OCI-LY3 (cell line): Measurements from ENCODE around the gene RABEPK.
"Not testable (repeated sequence)": the region's sequence is repeated elsewhere in the genome, so short reads cannot be mapped to it uniquely, and the experiment has no call there.

Experiments used
- H2AFZ ChIP-seq: fragments of 200-600, 300-600 bp; shearing (Covaris generic); 2 replicates; pipeline ENCODE4 v1.6.0; 2014; ENCODE audit warnings: antibody characterized with exemption, low read depth, low read length
- H3K27ac ChIP-seq: fragments of 200-600, 300-600 bp; sonication (generic); 2 replicates; pipeline ENCODE4 v1.5.1; 2014; ENCODE audit warnings: mild to moderate bottlenecking, low read length, moderate library complexity, mixed read lengths
- H3K27me3 ChIP-seq: fragments of 200-600, 300-600 bp; sonication (generic); 2 replicates; pipeline ENCODE4 v1.6.1; 2014; ENCODE audit warnings: low read depth, low read length, mixed read lengths
- H3K36me3 ChIP-seq: fragments of 200-600, 300-600 bp; sonication (generic); replicated peaks from 2 replicates; pipeline ENCODE3; 2014; ENCODE audit warnings: low read depth, low read length, mixed read lengths
- H3K4me1 ChIP-seq: fragments of 300-600, 200-600 bp; sonication (generic); 2 replicates; pipeline ENCODE4 v1.6.1; 2014; ENCODE audit warnings: low read length, mixed read lengths
- H3K4me2 ChIP-seq: fragments of 200-600, 300-600 bp; sonication (generic); 2 replicates; pipeline ENCODE4 v1.6.1; 2014; ENCODE audit warnings: low read length, mixed read lengths
- H3K4me3 ChIP-seq: fragments of 300-600, 200-600 bp; sonication (generic); 2 replicates; pipeline ENCODE4 v1.5.1; 2014; ENCODE audit warnings: antibody characterized with exemption, mild to moderate bottlenecking, low read length, moderate library complexity
- H3K79me2 ChIP-seq: fragments of 300-600, 200-600 bp; shearing (Covaris generic); 2 replicates; pipeline ENCODE4 v1.6.1; 2014; ENCODE audit warnings: mild to moderate bottlenecking, low read length, mixed read lengths
- H3K9ac ChIP-seq: fragments of 300-600, 200-600 bp; shearing (Covaris generic); 2 replicates; pipeline ENCODE4 v1.6.0; 2014; ENCODE audit warnings: mild to moderate bottlenecking, low read length, moderate library complexity
- H3K9me3 ChIP-seq: fragments of 200-600, 300-600 bp; shearing (Covaris generic); 2 replicates; pipeline ENCODE4 v1.6.1; 2014; ENCODE audit warnings: low read length, mixed read lengths; ENCODE audit not compliant: insufficient read depth
- H4K20me1 ChIP-seq: fragments of 200-600, 300-600 bp; sonication (generic); 2 replicates; pipeline ENCODE4 v1.6.1; 2016; ENCODE audit warnings: low read length, mixed read lengths; ENCODE audit not compliant: insufficient read depth
- CTCF ChIP-seq: fragments of 200-600, 300-600 bp; sonication (generic); IDR thresholded peaks from 2 replicates; pipeline ENCODE4 v1.5.1; 2014; ENCODE audit warnings: antibody characterized with exemption, low read length, low read depth
- EZH2phosphoT487 ChIP-seq: fragments of 200-600 bp; shearing (Covaris generic); IDR thresholded peaks from 2 replicates; pipeline ENCODE4 v1.6.1; 2018; ENCODE audit warnings: antibody characterized with exemption, mixed run types, low read depth

The RABEPK gene

GRCh38 chr9:125169895-125170294, 30.4 kb upstream of the RABEPK start:
- H4K20me1 ChIP-seq: peaks cover 6% of the 10 kb centered on the region; the same call in 1 of the 2 replicates

GRCh38 chr9:125172031-125172755, 28.1 kb upstream of the RABEPK start:
- H4K20me1 ChIP-seq: peaks cover 6% of the 10 kb centered on the region
- no peak overlapping the region for H3K4me3 ChIP-seq
- H3K27ac ChIP-seq: no peak overlapping the region
- H2AFZ ChIP-seq: no peak overlapping the region
- TF ChIP-seq EZH2phosphoT487: no peak
- TF ChIP-seq CTCF: no peak
- no peaks in the 10 kb centered on the region for H3K9me3 ChIP-seq
- H3K27me3 ChIP-seq: no peaks in the 10 kb centered on the region
- peaks cover 52% of the 10 kb centered on the region for H3K79me2 ChIP-seq
- H3K36me3 ChIP-seq: peaks cover 13% of the 10 kb centered on the region
- no peak overlapping the region for H3K4me2 ChIP-seq
- no peak overlapping the region for H3K9ac ChIP-seq
- no peaks in the 10 kb centered on the region for H3K4me1 ChIP-seq

More at GRCh38 chr9:125169895-125170294, 30.4 kb upstream of the RABEPK start:
- H3K79me2 ChIP-seq: peaks cover 34% of the 10 kb centered on the region
- no peak overlapping the region for H3K9ac ChIP-seq
- H3K27ac ChIP-seq: no peak overlapping the region
- TF ChIP-seq CTCF: no peak
- no peak for TF ChIP-seq EZH2phosphoT487
- no peaks in the 10 kb centered on the region for H3K4me1 ChIP-seq
- no peak overlapping the region for H3K4me3 ChIP-seq
- H2AFZ ChIP-seq: no peak overlapping the region
- no peak overlapping the region for H3K4me2 ChIP-seq
- no peaks in the 10 kb centered on the region for H3K27me3 ChIP-seq
- peaks cover 13% of the 10 kb centered on the region for H3K36me3 ChIP-seq
- no peaks in the 10 kb centered on the region for H3K9me3 ChIP-seq

GRCh38 chr9:125176636-125177035, 23.7 kb upstream of the RABEPK start:
- no peak overlapping the region for H2AFZ ChIP-seq
- no peaks in the 10 kb centered on the region for H3K9me3 ChIP-seq
- H4K20me1 ChIP-seq: peaks cover 20% of the 10 kb centered on the region
- no peaks in the 10 kb centered on the region for H3K4me1 ChIP-seq
- H3K36me3 ChIP-seq: no peaks in the 10 kb centered on the region
- H3K79me2 ChIP-seq: peaks cover 96% of the 10 kb centered on the region
- TF ChIP-seq CTCF (no peak), EZH2phosphoT487 (no peak)
- no peak overlapping the region for H3K27ac ChIP-seq
- H3K4me3 ChIP-seq: no peak overlapping the region
- no peak overlapping the region for H3K9ac ChIP-seq
- H3K4me2 ChIP-seq: no peak overlapping the region
- no peaks in the 10 kb centered on the region for H3K27me3 ChIP-seq

GRCh38 chr9:125177888-125178287, 22.5 kb upstream of the RABEPK start:
- H2AFZ ChIP-seq: no peak overlapping the region
- H3K27ac ChIP-seq: no peak overlapping the region

GRCh38 chr9:125179776-125180175, 20.6 kb upstream of the RABEPK start:
- peaks cover 98% of the 10 kb centered on the region for H3K79me2 ChIP-seq
- H3K36me3 ChIP-seq: not testable (repeated sequence)

More at GRCh38 chr9:125177888-125178287, 22.5 kb upstream of the RABEPK start:
- Histone ChIP-seq H3K9ac (no peak overlapping the region), H3K4me2 (no peak overlapping the region), H3K36me3 (no peaks in the 10 kb centered on the region), H4K20me1 (peaks cover 22% of the 10 kb centered on the region), H3K4me3 (no peak overlapping the region), H3K27me3 (no peaks in the 10 kb centered on the region), H3K4me1 (no peaks in the 10 kb centered on the region), H3K9me3 (no peaks in the 10 kb centered on the region), H3K79me2 (peaks cover 97% of the 10 kb centered on the region)
- no peak for TF ChIP-seq EZH2phosphoT487
- TF ChIP-seq CTCF: no peak

More at GRCh38 chr9:125179776-125180175, 20.6 kb upstream of the RABEPK start:
- not testable (repeated sequence) for H3K4me1 ChIP-seq, H3K27ac ChIP-seq, H3K4me3 ChIP-seq, H2AFZ ChIP-seq, H3K27me3 ChIP-seq, H3K9ac ChIP-seq, H3K4me2 ChIP-seq, H3K9me3 ChIP-seq
- H4K20me1 ChIP-seq: peaks cover 25% of the 10 kb centered on the region
